HG02943 (cell line): ENCODE data around the gene HDC.

Experiments used
- ATAC-seq: cut with Tn5 transposase; IDR thresholded peaks from one replicate; pipeline ENCODE4 v1.9.1; 2021; ENCODE audit warnings: mild to moderate bottlenecking, low read depth, moderate library complexity; ENCODE audit not compliant: unreplicated experiment

The HDC gene

GRCh38 chr15:50229336-50229735 is 36.2 kb downstream of the HDC start:
- no peak for ATAC-seq

DNA sequence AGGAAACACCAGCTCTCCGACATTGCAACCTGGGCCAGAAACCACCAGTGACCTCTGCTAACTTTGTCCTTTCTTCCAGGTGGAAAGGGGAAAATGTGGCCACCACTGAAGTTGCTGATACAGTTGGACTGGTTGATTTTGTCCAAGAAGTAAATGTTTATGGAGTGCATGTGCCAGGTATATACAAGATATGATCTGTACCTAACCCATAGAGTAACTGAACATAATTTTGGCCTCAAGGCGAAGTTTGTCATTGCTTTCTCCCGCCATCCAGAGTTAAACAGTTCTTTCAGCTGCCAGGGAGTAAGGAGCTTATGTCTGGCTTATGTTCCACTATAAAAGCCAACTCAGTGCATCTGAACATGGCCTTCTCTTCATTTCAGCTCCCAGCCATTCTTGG is 36.7 kb downstream of the HDC start:
- no peak for ATAC-seq

- ATAC-seq, result no peak
Measured at GRCh38 chr15:50227076-50227475, 38.5 kb downstream of the HDC start.

DNA sequence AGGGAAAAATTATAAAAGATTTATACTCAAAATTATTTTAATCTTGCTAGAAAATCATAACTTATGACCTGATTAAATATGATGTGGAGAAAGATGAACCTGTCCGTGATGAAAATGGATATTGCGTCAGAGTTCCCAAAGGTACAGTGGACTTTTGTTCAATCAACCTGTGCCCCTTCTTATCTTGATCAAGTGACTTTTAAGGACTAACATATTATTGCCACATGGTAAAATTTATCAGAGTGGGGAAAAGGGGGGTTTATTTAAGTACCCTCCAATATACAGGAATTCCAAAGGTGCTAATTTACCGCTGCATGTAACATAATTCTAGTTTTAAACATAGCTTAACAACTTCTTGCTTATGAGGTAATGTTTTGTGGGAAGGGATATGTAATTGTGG is 39.6 kb downstream of the HDC start:
- ATAC-seq, result no peak

GRCh38 chr15:50225057-50225456 is 40.5 kb downstream of the HDC start:
- ATAC-seq, result no peak

DNA sequence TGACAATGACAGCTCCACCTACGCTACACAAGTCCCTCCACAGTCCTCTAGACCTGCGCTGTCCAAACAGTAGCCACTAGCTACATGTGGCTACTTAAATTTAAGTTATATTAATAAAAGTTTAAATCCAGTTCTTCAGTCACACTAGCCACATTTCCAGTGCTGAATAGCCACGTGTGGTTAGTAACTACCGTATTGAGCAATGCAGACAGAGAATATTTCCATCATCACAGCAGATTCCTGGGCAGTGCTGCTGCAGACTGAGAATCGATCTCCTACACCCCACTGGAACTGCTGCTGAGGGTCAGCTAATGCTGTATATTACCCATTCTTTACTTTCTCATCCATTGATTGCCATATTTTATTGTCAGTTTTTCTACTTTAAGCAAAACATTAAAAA is 40.9 kb downstream of the HDC start:
- ATAC-seq, result no peak

- no peak for ATAC-seq
Measured at GRCh38 chr15:50222181-50222580, 43.3 kb downstream of the HDC start.

DNA sequence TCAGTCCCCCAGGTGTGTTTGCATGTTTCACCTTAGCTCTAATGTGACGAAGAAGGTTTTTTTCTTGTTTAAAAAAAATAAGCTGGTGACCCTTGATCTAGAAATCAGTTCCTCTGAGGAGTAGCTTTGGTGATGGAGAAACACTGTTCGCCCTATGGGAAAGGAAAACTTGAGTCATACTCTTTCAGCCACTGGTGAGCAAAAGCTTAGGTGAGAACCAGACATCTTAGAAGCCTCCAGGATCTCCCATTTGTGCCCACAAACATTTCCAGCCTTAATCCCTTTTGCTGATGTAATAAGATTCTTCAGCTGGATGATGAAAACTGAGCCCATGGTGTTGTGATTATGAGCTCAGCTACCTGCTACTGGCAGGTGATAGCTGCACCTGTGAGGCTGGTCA is 45.7 kb downstream of the HDC start:
- ATAC-seq, result no peak

GRCh38 chr15:50218691-50219090 is 46.8 kb downstream of the HDC start:
- no peak for ATAC-seq

GRCh38 chr15:50218291-50218690 is 47.2 kb downstream of the HDC start:
- no peak for ATAC-seq

- no peak for ATAC-seq
Measured at GRCh38 chr15:50210462-50211157, 54.9 kb downstream of the HDC start.

GRCh38 chr15:50209809-50210208 is 55.7 kb downstream of the HDC start:
- ATAC-seq, result no peak

DNA sequence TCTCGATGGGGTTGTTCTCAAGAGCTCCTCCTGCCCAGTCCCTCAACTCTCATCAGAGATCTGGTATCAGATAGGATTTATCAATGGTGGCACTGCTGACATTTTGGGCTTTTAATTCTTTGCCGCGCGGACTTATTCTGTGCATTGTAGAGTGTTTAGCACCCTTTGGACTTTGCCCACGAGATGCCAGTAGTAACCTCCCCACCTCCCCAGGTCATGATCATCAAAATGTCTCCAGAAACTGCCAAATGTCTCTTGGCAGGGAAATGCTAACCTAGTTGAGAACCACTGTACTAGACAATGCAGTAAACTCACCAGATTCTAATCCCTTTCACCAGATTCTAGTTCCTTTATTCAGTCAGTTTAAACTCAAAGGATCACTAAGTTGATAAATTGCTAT is 59.5 kb downstream of the HDC start:
- no peak for ATAC-seq

DNA sequence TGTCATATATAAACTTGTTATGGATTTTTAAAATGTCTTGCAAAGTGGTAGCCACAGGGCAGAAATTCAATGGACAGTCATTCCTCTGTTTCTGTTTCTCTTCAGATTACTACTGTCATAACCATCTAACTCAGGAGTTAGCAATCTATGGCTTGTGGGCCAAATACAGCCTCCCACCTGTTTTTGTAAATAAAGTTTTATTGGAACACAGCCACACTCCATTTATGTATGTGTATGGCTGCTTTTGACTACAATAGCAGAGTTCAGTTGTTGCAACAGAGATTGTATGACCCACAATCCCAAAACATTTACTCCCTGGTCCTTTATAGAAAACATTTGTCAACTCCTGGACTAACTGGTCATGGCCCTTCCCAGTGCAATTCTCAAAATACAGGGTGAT is 63.5 kb downstream of the HDC start:
- no peak for ATAC-seq

- ATAC-seq, result no peak
Measured at GRCh38 chr15:50192926-50193620, 72.5 kb downstream of the HDC start.

DNA sequence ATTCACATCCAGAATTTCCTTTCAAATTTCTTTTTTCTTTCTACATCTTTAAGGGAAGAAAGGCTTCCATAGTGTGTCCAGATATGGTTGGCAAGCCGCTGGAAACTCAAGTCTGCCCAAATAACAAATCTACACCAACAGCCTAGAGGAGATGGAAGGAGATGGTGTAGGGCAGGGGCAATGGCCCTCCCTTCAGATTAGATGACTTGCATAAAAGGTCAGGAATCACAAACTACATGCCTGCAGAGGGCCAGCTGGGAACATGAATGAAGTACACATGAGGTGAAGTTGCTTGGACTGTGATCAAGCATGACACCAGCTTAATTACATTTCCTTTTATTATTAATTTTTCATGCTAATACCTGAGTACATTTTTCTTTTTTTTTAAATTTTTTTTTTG is 73.4 kb downstream of the HDC start:
- no peak for ATAC-seq
